Keratinocyte (primary cell): ENCODE data around the gene CDH13. TPM values are rescaled to one million over a fixed set of nuclear protein-coding genes. Genes with fewer than 3 reads are reported as not detected.

Source experiments
- DNase-seq: peaks from one replicate; pipeline ENCODE4 v3.0.0-alpha.2; 2011; ENCODE audit warnings: low read depth, missing footprints, low spot score
- FAIRE-seq: peaks from 2 replicates; lab custom pipeline; 2011; peaks lifted over from hg19 to GRCh38; lab: Jason Lieb, UNC
- H2AFZ ChIP-seq: 2 replicates; pipeline ENCODE4 v1.6.0; 2012; ENCODE audit warnings: low read length, control low read depth, inconsistent platforms; ENCODE audit not compliant: control insufficient read depth
- H3K27ac ChIP-seq: 2 replicates; pipeline ENCODE4 v1.5.1; 2011; ENCODE audit warnings: low read length; ENCODE audit not compliant: control insufficient read depth, insufficient read depth
- H3K27me3 ChIP-seq: 3 replicates; pipeline ENCODE4 v1.6.0; 2011; ENCODE audit warnings: low read length; ENCODE audit not compliant: control insufficient read depth, insufficient read depth; ENCODE audit errors: extremely low read depth
- H3K36me3 ChIP-seq, 2 experiments: 2 replicates in 1 of 2; 3 replicates in 1 of 2; pipeline ENCODE4 v1.5.1; 2011; ENCODE audit warnings: low read length in 2 of 2, mild to moderate bottlenecking in 1 of 2; ENCODE audit not compliant: control insufficient read depth in 2 of 2, insufficient read depth in 2 of 2; ENCODE audit errors: extremely low read depth in 1 of 2
- H3K4me1 ChIP-seq: 3 replicates; pipeline ENCODE4 v1.5.1; 2011; ENCODE audit warnings: low read length; ENCODE audit not compliant: control insufficient read depth, insufficient read depth; ENCODE audit errors: extremely low read depth
- H3K4me2 ChIP-seq: 3 replicates; pipeline ENCODE4 v1.6.0; 2011; ENCODE audit warnings: low read depth, low read length; ENCODE audit not compliant: control insufficient read depth, insufficient read depth; ENCODE audit errors: extremely low read depth
- H3K4me3 ChIP-seq, 3 experiments: fragments of 200-600 bp in 1 of 3; sonication (generic) in 1 of 3; 2 replicates in 2 of 3; 3 replicates in 1 of 3; pipeline ENCODE4 v1.5.1; 2011 to 2016; ENCODE audit warnings: low read length in 3 of 3, mild to moderate bottlenecking in 3 of 3, control low read depth in 2 of 3, inconsistent platforms in 1 of 3, low read depth in 1 of 3, mixed read lengths in 1 of 3, mixed run types in 1 of 3, moderate library complexity in 1 of 3; ENCODE audit not compliant: control insufficient read depth in 2 of 3, insufficient read depth in 2 of 3; ENCODE audit errors: extremely low read depth in 1 of 3
- H3K79me2 ChIP-seq: 2 replicates; pipeline ENCODE4 v1.6.0; 2012; ENCODE audit warnings: low read length; ENCODE audit not compliant: control insufficient read depth, insufficient read depth
- H3K9ac ChIP-seq: 3 replicates; pipeline ENCODE4 v1.6.0; 2011; ENCODE audit warnings: low read length; ENCODE audit not compliant: control insufficient read depth, insufficient read depth; ENCODE audit errors: extremely low read depth
- H3K9me1 ChIP-seq: 3 replicates; pipeline ENCODE4 v1.6.0; 2011; ENCODE audit warnings: low read length; ENCODE audit not compliant: control insufficient read depth, insufficient read depth; ENCODE audit errors: extremely low read depth
- H3K9me3 ChIP-seq: 2 replicates; pipeline ENCODE4 v1.5.1; 2012; ENCODE audit warnings: low read depth, low read length; ENCODE audit not compliant: control insufficient read depth
- H4K20me1 ChIP-seq: 3 replicates; pipeline ENCODE4 v1.6.0; 2011; ENCODE audit warnings: low read length; ENCODE audit not compliant: control insufficient read depth, insufficient read depth; ENCODE audit errors: extremely low read depth
- CTCF ChIP-seq, 3 experiments: IDR thresholded peaks in 1 of 3; conservative IDR thresholded peaks in 1 of 3; optimal IDR thresholded peaks in 1 of 3; 2 replicates in 2 of 3; 3 replicates in 1 of 3; pipeline versions ENCODE3 to v1.5.1; 2011; ENCODE audit warnings: low read length in 3 of 3, mild to moderate bottlenecking in 3 of 3, moderate library complexity in 2 of 3, control low read depth in 1 of 3, inconsistent platforms in 1 of 3; ENCODE audit not compliant: insufficient read depth in 2 of 3; ENCODE audit errors: extremely low read depth in 1 of 3
- EZH2 ChIP-seq: IDR thresholded peaks from one replicate; pipeline ENCODE4 v1.6.1; 2012; ENCODE audit warnings: inconsistent platforms, mild to moderate bottlenecking, low read length, moderate library complexity
- dilution Hi-C: fragments of 300-500 bp; cut with MboI; formaldehyde crosslinking; loops from one replicate; pipeline ENCODE4 v1.7.0; 2020; ENCODE audit warnings: low sequenced_read_pairs; ENCODE audit not compliant: extremely low pct_ligation_motif_present
- polyA plus RNA-seq, 5 experiments: library from polyadenylated mRNA; depleted of rRNA in 3 of 5; stranded (reverse) in 3 of 5; stranded (forward) in 1 of 5; unstranded in 1 of 5; fragments of >200 nt; gene quantifications; 1 replicate in 1 of 5; 2 replicates in 3 of 5; 3 replicates in 1 of 5; pipeline versions ENCODE4 v1.2.1 to v1.2.3, GENCODE V29; 2011 to 2012; ENCODE audit warnings: missing spikeins in 2 of 5, low read depth in 1 of 5, low replicate concordance in 1 of 5

The CDH13 gene
- polyA plus RNA-seq, 1 donor (not counting 4 experiments of a cell fraction or from before 2014, with no cell fraction given), result 111 TPM

GRCh38 chr16:82965808-82966207, 339.0 kb downstream of the CDH13 start:
- no peak for TF ChIP-seq EZH2
- TF ChIP-seq CTCF (optimal IDR thresholded peaks at IDR 0.05 in 1 of 3, IDR thresholded peaks at IDR 0.05 in 1 of 3, conservative IDR thresholded peaks at IDR 0.05 in 1 of 3; ENCODE audit: extremely low read depth in 1 of 3, insufficient read depth in 2 of 3, low read length in 3 of 3), result no peak
- Histone ChIP-seq H4K20me1 (no peaks in the 10 kb centered on the region), H3K27me3 (no peaks in the 10 kb centered on the region), H3K4me3 (no peak overlapping the region), H3K4me1 (no peaks in the 10 kb centered on the region), H3K9ac (no peak overlapping the region), H3K79me2 (peaks cover 2% of the 10 kb centered on the region), H2AFZ (no peak overlapping the region), H3K9me1 (no peaks in the 10 kb centered on the region), H3K36me3 (no peaks in the 10 kb centered on the region), H3K27ac (no peak overlapping the region), H3K4me2 (no peak overlapping the region), H3K9me3 (no peaks in the 10 kb centered on the region)
- DNase-seq (no peak), FAIRE-seq (no peak)
- dilution Hi-C loops, result no loop called here

- Histone ChIP-seq H3K9ac (no peak overlapping the region), H3K27ac (no peak overlapping the region), H3K9me1 (no peaks in the 10 kb centered on the region), H3K36me3 (no peaks in the 10 kb centered on the region), H3K4me1 (no peaks in the 10 kb centered on the region), H2AFZ (no peak overlapping the region), H3K4me2 (no peak overlapping the region), H4K20me1 (no peaks in the 10 kb centered on the region), H3K79me2 (peaks cover 2% of the 10 kb centered on the region), H3K4me3 (no peak overlapping the region), H3K9me3 (no peaks in the 10 kb centered on the region), H3K27me3 (no peaks in the 10 kb centered on the region)
- DNase-seq (no peak), FAIRE-seq (no peak)
- dilution Hi-C loops, result no loop called here
- TF ChIP-seq EZH2 (no peak), CTCF (optimal IDR thresholded peaks at IDR 0.05 in 1 of 3, IDR thresholded peaks at IDR 0.05 in 1 of 3, conservative IDR thresholded peaks at IDR 0.05 in 1 of 3; ENCODE audit: extremely low read depth in 1 of 3, insufficient read depth in 2 of 3, low read length in 3 of 3) (no peak)
These were observed 340.7 kb downstream of the CDH13 start for GRCh38 chr16:82967424-82967823.
